GM23338 (cell line): ENCODE data around the gene ARSI. TPM values are rescaled to one million over a fixed set of nuclear protein-coding genes. Genes with fewer than 3 reads are reported as not detected.

ENCODE experiments used
- ATAC-seq: fragments of 200-7000 bp; cut with Tn5 transposase; 3 replicates; pipeline ENCODE4 v1.9.1; 2020
- DNase-seq: peaks from one replicate; pipeline ENCODE4 v3.0.0-alpha.2; 2015; ENCODE audit warnings: low spot score
- H2AFZ ChIP-seq: fragments of 200-600 bp; sonication (generic); 2 replicates; pipeline ENCODE4 v1.8.0; 2016; ENCODE audit warnings: antibody characterized with exemption, mild to moderate bottlenecking, moderate library complexity
- H3F3A ChIP-seq: fragments of 200-600 bp; sonication (generic); replicated peaks from 2 replicates; pipeline ENCODE4 v1.8.0; 2017; ENCODE audit warnings: antibody characterized with exemption, mixed run types, low read depth
- H3K27ac ChIP-seq: fragments of 200-600 bp; sonication (generic); 2 replicates; pipeline ENCODE4 v1.6.1; 2016; ENCODE audit warnings: low read depth
- H3K27me3 ChIP-seq: fragments of 200-600 bp; sonication (generic); 2 replicates; pipeline ENCODE4 v1.8.0; 2016; ENCODE audit warnings: mild to moderate bottlenecking, mixed run types, moderate library complexity; ENCODE audit not compliant: insufficient read depth
- H3K36me3 ChIP-seq: fragments of 200-600 bp; sonication (generic); 2 replicates; pipeline ENCODE4 v1.8.0; 2016; ENCODE audit warnings: mild to moderate bottlenecking; ENCODE audit not compliant: insufficient read depth
- H3K4me1 ChIP-seq: fragments of 200-600 bp; sonication (generic); 2 replicates; pipeline ENCODE4 v1.8.0; 2016; ENCODE audit warnings: mild to moderate bottlenecking, moderate library complexity; ENCODE audit not compliant: insufficient read depth
- H3K4me2 ChIP-seq: fragments of 200-600 bp; sonication (generic); 2 replicates; pipeline ENCODE4 v1.7.1; 2017; ENCODE audit warnings: mixed run types
- H3K4me3 ChIP-seq: fragments of 200-600 bp; sonication (generic); 2 replicates; pipeline ENCODE4 v1.6.1; 2016; ENCODE audit warnings: mixed run types
- H3K79me2 ChIP-seq: fragments of 200-600 bp; sonication (generic); replicated peaks from 2 replicates; pipeline ENCODE4 v1.8.0; 2017; ENCODE audit warnings: mild to moderate bottlenecking; ENCODE audit not compliant: insufficient read depth
- H3K9me2 ChIP-seq: fragments of 200-600 bp; sonication (generic); 2 replicates; pipeline ENCODE4 v1.8.0; 2017; ENCODE audit not compliant: insufficient read depth
- H4K20me1 ChIP-seq: fragments of 200-600 bp; sonication (generic); replicated peaks from 2 replicates; pipeline ENCODE4 v1.8.0; 2017; ENCODE audit warnings: mild to moderate bottlenecking; ENCODE audit not compliant: insufficient read depth
- H3K27ac Mint-ChIP-seq: 2 replicates; pipeline ENCODE4 v1.8.0; 2020; ENCODE audit warnings: inconsistent platforms, mild to moderate bottlenecking, moderate library complexity, mixed read lengths
- H3K27me3 Mint-ChIP-seq: 3 replicates; pipeline ENCODE4 v1.8.0; 2022; ENCODE audit warnings: low read depth, mild to moderate bottlenecking, moderate library complexity, mixed read lengths, inconsistent platforms; ENCODE audit not compliant: insufficient read depth, poor library complexity
- H3K36me3 Mint-ChIP-seq: 3 replicates; pipeline ENCODE4 v1.8.0; 2021; ENCODE audit warnings: low read depth, mild to moderate bottlenecking, inconsistent platforms, moderate library complexity, mixed read lengths
- H3K4me1 Mint-ChIP-seq: 3 replicates; pipeline ENCODE4 v1.8.0; 2020; ENCODE audit warnings: mild to moderate bottlenecking, inconsistent platforms, mixed read lengths
- H3K4me3 Mint-ChIP-seq: 3 replicates; pipeline ENCODE4 v1.8.0; 2021; ENCODE audit warnings: moderate library complexity, mild to moderate bottlenecking, inconsistent platforms, mixed read lengths
- H3K9me3 Mint-ChIP-seq: 3 replicates; pipeline ENCODE4 v1.8.0; 2020; ENCODE audit warnings: moderate library complexity, mild to moderate bottlenecking, inconsistent platforms, mixed read lengths
- NANOG ChIP-seq: IDR thresholded peaks from 2 replicates; pipeline ENCODE4 v1.6.1; 2016; ENCODE audit warnings: antibody characterized with exemption, borderline replicate concordance
- POLR2AphosphoS5 ChIP-seq: IDR thresholded peaks from 2 replicates; pipeline ENCODE4 v1.6.1; 2016; ENCODE audit warnings: antibody characterized with exemption, low read depth
- REST ChIP-seq: IDR thresholded peaks from one replicate; pipeline ENCODE4 v1.6.1; 2018; ENCODE audit warnings: antibody characterized with exemption; ENCODE audit not compliant: unreplicated experiment
- ZNF114 ChIP-seq: fragments of 250-450 bp; sonication (Bioruptor Pico); IDR thresholded peaks from 2 replicates; pipeline ENCODE4 v1.5.0; 2020; ENCODE audit warnings: mild to moderate bottlenecking, moderate library complexity
- polyA plus RNA-seq: library from polyadenylated mRNA; unstranded; fragments of >200 nt; fragmentation: Nextera tagmentation; extraction: Ambion mirVana; gene quantifications from 2 replicates; pipeline ENCODE4 v1.2.1, GENCODE V29; 2016
- total RNA-seq: library from RNA; depleted of rRNA; stranded (reverse); fragments of >200 nt; shearing (Covaris generic); gene quantifications from 2 replicates; pipeline ENCODE4 v1.2.3, GENCODE V29; 2014
- TF ChIP-seq, protein P1 (sequence below): fragments of 250-450 bp; sonication (Bioruptor Pico); IDR thresholded peaks from 2 replicates; pipeline ENCODE4 v1.5.0; 2020; ENCODE audit warnings: mild to moderate bottlenecking, moderate library complexity

ARSI gene
- total and polyA plus RNA-seq, 2 experiments from 2014 or later, result 0.99 to 6.9 TPM

- no peak for ATAC-seq
- no peak overlapping the region; the same call in 1 of the 2 replicates for H3K27ac Mint-ChIP-seq
- no peaks in the 10 kb centered on the region for H3K9me3 Mint-ChIP-seq
- no peaks in the 10 kb centered on the region for H3K9me2 ChIP-seq
- H3K36me3 Mint-ChIP-seq, result no peaks in the 10 kb centered on the region
- H3K27me3 ChIP-seq, result peaks cover 12% of the 10 kb centered on the region
- peaks cover 54% of the 10 kb centered on the region for H3K4me1 Mint-ChIP-seq
- peak overlapping the region; percentile 84 for H3K4me3 Mint-ChIP-seq
- H2AFZ ChIP-seq, result peak overlapping the region; percentile 93
- H4K20me1 ChIP-seq, result no peaks in the 10 kb centered on the region
- H3K79me2 ChIP-seq, result no peaks in the 10 kb centered on the region
- DNase-seq, result peak; percentile 30
- peaks cover 16% of the 10 kb centered on the region for H3K27me3 Mint-ChIP-seq
- H3K4me2 ChIP-seq, result peak overlapping the region; percentile 85
- H3F3A ChIP-seq, result peaks cover 7% of the 10 kb centered on the region; the same call in 1 of the 2 replicates
- TF ChIP-seq REST (no peak), POLR2AphosphoS5 (no peak), NANOG (0 out of 2 replicates have a peak, but pooled peaks have one; percentile 9), ZNF114 (CRISPR knock-in tag) (no peak)
- TF ChIP-seq, protein P1, sequence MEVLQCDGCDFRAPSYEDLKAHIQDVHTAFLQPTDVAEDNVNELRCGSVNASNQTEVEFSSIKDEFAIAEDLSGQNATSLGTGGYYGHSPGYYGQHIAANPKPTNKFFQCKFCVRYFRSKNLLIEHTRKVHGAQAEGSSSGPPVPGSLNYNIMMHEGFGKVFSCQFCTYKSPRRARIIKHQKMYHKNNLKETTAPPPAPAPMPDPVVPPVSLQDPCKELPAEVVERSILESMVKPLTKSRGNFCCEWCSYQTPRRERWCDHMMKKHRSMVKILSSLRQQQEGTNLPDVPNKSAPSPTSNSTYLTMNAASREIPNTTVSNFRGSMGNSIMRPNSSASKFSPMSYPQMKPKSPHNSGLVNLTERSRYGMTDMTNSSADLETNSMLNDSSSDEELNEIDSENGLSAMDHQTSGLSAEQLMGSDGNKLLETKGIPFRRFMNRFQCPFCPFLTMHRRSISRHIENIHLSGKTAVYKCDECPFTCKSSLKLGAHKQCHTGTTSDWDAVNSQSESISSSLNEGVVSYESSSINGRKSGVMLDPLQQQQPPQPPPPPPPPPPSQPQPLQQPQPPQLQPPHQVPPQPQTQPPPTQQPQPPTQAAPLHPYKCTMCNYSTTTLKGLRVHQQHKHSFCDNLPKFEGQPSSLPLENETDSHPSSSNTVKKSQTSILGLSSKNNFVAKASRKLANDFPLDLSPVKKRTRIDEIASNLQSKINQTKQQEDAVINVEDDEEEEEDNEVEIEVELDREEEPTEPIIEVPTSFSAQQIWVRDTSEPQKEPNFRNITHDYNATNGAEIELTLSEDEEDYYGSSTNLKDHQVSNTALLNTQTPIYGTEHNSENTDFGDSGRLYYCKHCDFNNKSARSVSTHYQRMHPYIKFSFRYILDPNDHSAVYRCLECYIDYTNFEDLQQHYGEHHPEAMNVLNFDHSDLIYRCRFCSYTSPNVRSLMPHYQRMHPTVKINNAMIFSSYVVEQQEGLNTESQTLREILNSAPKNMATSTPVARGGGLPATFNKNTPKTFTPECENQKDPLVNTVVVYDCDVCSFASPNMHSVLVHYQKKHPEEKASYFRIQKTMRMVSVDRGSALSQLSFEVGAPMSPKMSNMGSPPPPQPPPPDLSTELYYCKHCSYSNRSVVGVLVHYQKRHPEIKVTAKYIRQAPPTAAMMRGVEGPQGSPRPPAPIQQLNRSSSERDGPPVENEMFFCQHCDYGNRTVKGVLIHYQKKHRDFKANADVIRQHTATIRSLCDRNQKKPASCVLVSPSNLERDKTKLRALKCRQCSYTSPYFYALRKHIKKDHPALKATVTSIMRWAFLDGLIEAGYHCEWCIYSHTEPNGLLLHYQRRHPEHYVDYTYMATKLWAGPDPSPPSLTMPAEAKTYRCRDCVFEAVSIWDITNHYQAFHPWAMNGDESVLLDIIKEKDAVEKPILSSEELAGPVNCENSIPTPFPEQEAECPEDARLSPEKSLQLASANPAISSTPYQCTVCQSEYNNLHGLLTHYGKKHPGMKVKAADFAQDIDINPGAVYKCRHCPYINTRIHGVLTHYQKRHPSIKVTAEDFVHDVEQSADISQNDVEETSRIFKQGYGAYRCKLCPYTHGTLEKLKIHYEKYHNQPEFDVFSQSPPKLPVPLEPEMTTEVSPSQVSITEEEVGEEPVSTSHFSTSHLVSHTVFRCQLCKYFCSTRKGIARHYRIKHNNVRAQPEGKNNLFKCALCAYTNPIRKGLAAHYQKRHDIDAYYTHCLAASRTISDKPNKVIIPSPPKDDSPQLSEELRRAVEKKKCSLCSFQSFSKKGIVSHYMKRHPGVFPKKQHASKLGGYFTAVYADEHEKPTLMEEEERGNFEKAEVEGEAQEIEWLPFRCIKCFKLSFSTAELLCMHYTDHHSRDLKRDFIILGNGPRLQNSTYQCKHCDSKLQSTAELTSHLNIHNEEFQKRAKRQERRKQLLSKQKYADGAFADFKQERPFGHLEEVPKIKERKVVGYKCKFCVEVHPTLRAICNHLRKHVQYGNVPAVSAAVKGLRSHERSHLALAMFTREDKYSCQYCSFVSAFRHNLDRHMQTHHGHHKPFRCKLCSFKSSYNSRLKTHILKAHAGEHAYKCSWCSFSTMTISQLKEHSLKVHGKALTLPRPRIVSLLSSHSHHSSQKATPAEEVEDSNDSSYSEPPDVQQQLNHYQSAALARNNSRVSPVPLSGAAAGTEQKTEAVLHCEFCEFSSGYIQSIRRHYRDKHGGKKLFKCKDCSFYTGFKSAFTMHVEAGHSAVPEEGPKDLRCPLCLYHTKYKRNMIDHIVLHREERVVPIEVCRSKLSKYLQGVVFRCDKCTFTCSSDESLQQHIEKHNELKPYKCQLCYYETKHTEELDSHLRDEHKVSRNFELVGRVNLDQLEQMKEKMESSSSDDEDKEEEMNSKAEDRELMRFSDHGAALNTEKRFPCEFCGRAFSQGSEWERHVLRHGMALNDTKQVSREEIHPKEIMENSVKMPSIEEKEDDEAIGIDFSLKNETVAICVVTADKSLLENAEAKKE (CRISPR knock-in tag), result no peak
- H3K27ac ChIP-seq, result peak overlapping the region; percentile 66
- H3K4me3 ChIP-seq, result peak overlapping the region; percentile 66
- H3K4me1 ChIP-seq, result peaks cover 48% of the 10 kb centered on the region
- H3K36me3 ChIP-seq, result no peaks in the 10 kb centered on the region
These were observed 1.1 kb upstream of the ARSI start for GRCh38 chr5:150303660-150304386.
